IPS-NIHi7 (cell line): Measurements from ENCODE around the gene GADL1.

ENCODE experiments used
- DNase-seq: peaks from one replicate; pipeline ENCODE4 v3.0.0; 2012; ENCODE audit warnings: mixed read lengths; ENCODE audit errors: extremely low spot score

The GADL1 gene

DNA sequence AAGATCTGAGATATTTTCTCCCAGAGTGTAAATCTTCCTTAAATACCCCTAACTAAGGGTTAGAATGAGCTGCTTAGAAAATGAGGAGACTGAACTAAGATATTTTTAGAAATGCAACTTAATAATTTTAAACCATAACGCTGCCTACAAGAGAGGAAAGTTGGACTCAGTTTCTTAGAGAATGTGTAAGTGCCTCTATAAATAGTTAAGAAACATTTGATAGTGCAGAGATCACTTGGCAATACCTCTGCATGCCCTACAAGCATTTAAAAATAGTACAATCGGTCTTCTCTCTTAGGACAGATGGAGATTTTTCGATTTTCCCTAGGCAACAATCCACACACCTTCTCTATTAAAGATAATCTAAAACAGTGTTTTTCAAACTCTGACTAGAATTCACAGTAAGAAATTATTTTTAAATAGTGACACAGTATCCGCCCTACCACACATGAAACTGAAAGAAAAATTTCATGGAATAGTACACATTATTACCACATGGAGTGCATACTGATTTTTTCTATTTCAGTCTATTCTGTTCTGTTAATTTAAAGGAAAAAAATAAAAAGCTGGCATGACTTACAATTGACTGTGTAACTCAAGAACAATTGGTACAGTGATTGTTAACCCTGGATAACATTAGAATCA is 83.2 kb downstream of the GADL1 start:
- DNase-seq, result no peak

DNA sequence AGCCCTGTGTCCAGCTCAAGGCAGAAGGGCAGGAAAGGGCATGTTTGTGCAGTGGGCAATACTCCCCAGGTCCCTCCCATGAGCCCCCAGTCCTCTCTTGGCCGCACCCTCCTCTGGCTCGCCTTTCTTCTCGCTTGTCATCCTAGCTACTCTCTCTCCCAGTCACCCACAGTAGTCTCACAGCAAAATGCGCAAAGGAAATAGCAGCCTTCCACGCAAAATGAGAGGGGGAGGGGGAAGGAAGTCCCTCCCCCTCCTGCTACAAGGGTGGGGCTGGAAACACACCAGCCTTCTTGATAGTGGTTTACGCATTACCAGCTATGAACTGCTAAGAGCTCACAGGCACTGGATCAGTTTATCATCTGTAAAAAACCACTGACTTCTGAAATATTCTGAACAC is 83.8 kb downstream of the GADL1 start:
- no peak for DNase-seq

DNA sequence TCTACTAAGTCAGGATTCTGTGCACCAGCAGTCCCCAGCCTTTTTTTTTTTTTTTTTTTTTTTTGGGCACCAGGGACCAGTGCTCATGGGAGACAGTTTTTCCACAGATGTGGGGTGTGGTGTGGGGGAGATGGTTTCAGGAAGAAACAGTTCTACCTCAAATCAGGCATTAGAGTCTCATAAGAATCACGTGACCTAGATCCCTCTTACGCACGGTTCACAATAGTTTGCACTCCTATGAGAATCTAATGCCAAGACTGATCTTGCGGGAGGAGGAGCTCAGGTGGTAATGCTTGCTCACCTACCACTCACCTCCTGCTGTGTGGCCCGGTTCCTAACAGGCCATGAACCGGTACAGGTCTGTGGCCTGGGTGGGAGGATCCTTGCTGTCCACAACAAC is 88.8 kb downstream of the GADL1 start:
- DNase-seq, result no peak

DNA sequence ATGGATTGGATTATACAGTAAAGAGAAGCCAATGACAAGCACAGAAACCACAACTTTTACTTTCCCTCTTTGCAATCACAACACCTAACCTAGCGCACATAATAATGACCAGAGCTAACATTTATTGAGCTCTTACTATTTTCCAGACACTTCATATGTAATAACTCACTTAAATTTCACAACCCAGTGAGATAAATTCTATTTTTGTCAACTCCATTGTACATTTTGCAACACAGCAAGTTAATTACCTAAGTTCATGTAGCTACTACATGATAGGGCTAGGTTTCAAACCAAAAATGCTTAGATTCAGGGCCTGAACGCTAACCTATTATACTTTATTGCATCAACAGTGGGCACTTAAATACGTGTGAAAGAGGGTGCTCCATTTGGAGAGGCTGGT is 89.5 kb downstream of the GADL1 start:
- DNase-seq, result no peak

DNA sequence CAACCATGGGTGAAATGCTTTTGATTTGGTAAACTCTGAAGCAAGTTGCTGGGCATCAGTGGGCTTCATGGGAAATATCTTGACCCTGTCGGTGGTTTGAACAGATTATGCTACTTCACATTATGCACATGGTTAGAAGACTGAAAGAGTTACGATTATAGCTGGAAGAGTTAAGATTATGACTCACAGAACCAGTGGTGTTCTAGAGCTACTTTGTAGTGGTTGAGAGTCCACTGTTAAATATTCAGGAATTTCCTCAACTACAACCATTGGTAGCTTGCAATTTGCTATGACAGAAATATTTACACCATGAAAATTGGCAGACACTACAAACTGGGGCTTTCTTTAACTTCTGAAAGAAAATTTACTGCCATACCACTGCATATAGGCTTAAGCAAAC is 99.3 kb downstream of the GADL1 start:
- DNase-seq, result no peak

DNA sequence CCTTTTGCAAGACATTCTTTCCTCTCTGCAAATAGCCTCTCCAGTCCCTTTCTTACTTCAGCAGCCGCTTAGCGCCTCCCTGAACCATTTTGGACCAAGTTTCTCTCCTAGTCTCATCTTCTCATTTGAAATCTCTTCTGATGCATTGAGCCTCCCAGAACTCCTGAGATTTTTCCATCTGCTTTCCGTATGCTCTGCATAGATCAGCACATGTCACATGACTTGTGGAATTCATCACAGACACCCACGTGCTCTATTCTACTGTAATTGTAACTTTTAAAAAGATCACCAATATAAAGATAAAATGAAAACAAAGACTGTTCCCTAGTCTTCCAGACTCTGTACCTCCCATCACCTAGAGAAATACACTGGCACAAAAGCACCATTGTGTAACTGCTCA is 100.7 kb downstream of the GADL1 start:
- no peak for DNase-seq

DNA sequence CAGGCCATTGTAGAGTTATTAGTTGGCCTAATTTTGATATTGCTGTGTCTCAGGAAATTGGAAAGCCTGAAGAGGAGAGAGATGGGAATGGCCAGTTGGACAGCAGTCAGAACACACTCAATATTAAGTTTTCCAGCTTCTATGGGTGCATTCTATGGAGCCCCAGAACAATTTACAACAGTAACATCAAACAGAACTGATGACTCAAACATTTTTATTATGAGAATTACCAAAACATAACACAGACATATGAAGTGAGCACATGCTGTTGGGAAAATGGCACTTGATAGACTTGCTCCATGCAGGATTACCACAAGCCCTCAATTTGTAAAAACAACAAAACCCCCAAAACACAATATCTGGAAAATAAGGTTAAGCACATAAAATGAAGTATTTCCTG is 104.3 kb downstream of the GADL1 start:
- DNase-seq, result no peak

DNA sequence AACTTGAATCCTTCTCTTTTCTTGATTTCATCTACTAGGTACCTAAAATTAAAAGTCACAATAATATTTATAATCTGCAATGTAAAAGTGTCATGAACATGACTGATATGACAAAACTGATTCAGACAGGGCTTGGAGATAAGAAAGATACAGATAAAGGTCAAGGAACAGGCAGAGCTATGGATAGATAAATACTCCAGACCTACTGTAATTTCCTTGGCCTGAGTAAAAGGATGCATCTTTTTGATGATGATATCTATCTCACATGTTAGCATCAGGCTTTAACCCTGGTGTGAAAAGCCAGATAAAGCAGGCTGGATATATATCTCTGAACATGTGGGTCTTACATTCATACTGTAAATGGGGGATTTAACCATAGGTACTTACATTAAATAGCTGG is 108.1 kb downstream of the GADL1 start:
- no peak for DNase-seq

DNA sequence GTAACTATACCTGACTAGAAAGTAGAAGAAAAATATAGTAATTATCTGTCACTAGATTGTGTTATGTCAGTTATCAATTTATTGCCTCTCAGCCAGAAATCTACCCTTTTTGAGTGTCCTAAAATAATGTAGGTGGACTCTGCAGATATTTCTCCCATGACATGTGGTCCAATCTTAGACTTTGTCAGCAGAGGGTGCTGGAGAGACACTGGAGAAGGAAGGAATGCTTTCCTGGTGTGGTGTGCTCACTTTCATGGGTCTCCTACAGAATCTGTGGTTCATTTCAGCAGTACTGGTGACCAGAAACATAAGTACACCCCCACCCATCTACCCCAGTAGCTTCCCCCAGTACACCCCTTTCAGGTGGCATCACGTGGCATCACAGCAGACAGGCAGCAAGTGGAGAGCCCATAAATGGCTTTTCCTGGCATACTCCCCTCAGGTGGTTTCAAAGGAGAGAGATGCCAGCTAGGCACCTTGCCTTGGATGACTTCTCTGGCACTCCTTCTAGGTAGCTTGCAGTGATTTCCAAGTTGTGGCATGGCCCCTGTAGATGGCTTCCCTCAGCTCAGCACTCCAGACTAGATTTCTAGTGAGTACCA is 114.7 kb downstream of the GADL1 start:
- DNase-seq, result peak; percentile 68

DNA sequence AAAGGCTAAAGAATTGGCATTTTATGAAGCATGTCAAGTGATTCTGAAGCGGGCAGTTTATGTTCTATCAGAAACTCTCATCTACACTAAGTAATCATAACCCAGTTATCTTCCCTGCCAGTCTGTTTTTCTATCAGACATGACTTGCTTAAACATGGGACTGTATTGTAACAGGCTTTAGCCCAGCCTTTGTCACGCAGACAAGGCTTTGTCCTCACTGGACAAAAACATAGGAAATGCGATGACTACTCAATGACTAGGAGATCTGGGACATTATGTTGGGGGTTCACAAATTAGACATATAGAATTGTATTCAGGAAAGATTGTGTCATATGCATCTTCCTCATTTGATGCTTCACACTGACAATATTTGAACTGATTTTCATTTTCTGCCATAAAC is 115.5 kb downstream of the GADL1 start:
- no peak for DNase-seq

DNA sequence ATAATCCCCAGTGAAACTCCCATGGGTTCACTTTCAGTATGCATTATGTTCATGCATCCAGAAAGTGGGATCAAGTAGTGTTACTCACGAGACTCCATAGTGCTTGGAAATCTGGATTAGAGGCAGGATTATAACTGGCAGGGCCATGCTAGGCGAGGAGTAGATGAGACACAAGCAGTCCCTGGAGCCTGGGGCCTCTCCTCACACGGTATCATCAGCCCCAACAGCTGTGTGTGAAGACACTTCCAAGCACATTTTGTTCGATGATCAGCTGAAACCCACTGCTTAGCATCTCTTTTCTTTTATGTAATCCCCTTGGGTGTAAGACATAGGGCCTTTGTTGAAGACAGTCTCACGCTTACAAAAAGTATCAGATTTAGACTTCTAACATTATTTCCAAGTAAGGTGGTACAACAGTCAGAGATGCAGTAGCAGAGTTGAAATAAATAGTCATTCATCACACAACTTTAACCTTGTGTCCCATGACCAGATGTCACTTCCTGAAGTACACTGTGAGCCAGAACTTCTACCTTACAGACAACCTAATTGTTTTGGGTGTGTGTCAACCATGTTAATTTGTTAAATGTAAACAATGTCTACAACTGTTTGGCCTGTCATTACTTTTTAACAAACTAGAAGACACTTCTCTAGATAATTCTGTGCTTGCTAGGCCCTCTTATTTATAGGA is 116.9 kb downstream of the GADL1 start:
- no peak for DNase-seq

DNA sequence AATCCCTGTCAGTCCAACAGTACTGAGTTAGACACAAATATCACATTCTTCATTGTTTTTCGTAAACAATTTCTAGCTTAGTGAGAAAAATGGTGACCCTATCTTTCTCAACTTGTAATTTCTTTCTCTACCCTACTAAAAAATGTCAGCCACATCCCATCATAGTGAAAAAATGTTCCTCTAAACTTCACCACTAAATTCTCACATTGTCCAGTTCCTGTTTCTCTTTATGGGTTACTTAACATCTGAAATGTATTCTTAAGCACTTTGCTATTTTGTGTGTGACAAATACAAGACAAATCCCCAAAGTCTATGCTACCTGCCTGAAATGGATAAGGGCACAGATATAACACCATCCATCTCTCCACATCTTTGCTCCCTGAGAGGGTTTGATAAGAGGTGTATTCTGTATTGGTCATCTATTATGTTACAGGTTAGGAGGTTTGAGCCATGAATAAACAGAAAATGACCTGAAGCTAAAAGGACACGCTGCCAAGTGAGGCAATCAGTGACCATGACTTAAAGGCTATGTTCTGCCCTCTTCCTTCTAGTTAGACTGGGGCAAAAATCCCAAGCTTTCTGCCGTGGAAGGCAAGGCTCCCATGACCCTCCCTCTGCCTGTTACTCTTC is 118.2 kb downstream of the GADL1 start:
- no peak for DNase-seq

DNA sequence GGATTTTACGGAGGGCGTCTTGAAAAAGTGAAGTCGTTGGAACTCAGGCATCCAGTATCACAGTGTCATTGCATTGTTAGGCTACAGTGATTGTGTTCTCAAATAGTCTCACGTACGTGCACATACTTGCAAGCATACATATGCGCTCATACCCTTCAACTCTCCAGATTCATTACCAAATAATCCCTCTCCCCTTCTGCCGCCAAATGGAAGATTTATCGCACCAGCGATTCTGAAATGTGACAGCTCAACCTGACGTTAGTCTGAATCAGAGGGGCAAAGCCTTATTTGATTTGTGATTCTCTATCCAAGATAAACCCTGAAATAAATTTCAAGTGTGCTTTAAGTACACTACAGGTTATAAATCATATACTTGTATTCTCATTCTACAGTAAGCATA is 119.4 kb downstream of the GADL1 start:
- DNase-seq, result no peak

DNA sequence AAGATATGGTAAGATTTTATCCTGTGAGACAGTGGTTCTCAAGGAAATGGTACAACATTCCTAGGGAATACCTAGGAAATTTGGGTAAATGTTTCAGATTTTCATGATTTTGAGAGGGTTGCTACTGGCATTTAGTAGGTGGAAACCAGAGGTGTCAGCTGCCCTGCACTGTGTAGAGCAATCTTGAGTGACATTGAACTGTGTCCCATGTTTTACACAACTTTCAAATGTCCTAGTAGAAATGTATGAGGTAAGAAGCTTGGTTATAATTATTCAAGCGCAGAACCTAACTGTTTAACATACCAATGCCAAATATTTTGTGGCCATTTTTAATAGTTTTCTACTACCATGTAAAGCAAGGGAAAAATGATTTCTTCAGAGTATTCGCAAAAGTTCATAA is 120.4 kb downstream of the GADL1 start:
- no peak for DNase-seq

DNA sequence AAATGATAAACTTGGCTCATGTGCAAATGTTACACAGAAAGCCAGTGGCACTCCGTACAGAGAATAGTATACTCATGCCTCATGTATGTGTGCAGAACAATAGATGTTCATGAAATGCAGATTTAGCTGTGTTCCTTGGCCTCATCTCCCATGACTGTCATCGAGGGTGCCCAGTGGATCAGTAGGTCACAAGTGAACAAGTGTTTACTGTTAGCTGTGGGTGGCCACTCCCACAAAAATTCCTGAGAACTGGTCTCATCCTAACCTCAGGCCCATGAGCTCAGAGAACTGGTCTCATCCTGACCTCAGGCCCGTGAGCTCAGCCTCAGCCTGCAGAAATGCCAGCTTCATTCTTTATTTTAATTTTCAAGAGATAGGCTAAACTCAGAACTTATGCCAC is 124.1 kb downstream of the GADL1 start:
- DNase-seq, result no peak

DNA sequence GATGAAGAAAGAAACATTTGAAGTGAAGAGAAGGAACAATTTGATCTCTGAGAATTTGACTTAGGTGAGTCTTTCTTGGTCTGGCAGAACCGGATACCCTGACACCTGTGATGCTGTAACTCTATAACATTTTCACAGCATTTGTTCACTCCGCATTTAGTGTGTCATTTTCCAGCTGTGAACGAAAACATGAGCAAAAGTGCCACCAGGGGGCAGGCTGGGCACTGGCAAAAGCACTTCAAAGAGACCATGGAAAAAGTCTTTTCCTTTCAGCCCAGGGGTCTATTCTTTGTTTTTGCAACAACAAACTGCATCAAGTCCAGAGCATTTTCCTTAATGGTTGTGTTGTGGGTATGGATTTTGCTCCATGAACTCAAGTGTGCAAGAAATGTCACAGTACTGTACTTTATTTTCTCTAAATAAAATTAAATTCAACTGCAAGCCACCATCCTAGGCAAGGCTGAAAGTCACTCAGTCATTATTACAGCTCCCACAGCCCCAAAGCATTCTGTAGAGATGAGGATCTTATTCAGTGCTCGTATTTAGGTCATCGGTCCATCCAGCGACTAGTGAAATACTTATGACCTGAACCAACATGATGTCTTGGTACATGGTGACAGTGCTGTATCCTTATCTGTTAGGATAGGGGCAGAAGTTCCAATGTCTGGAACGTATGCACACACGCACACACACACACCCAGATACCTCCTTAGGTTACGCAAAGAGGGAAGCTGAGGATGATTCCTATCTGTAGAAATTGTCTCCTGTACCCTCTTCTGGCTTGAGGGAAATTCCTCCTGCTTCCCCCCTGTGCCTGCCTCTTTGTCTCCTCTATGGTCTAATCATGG is 125.5 kb downstream of the GADL1 start:
- peak; percentile 60 for DNase-seq

DNA sequence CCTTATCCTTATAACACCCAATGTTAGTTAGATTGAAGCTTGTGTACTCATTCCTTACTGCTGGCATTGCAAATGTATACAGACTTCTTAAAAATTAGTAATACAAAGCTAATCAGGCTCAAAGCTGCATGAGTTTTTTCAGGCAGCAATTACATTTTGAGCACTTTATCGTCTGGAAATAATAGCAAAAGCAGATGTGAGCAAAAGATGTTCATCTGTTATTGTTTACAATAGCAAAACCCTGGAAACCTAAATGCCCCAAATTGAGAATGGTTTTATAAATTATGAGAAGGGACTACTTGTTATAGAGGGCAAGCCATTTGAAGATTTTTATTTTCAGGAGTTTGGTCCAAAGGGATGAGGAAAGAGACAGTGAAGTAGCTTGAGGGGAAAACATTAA is 126.4 kb downstream of the GADL1 start:
- DNase-seq, result no peak

DNA sequence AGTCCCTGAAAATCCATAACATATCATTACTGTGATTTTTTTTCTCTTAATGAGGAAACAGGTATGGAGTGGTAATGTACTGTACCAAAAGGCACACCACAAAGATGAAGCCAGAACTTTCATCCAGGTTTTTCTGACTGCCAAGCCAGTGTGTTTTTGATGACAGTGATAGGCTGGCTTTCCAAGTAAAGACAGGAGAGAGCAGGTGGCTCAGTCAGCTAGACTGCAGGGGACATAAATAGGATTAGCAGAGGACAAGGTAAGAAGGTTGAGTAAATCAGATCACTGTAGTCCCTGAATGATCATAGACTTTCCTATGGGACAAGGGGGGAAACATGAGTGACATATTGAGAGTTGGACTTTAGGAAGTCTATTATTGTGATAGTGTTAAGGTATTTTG is 127.9 kb downstream of the GADL1 start:
- no peak for DNase-seq

DNA sequence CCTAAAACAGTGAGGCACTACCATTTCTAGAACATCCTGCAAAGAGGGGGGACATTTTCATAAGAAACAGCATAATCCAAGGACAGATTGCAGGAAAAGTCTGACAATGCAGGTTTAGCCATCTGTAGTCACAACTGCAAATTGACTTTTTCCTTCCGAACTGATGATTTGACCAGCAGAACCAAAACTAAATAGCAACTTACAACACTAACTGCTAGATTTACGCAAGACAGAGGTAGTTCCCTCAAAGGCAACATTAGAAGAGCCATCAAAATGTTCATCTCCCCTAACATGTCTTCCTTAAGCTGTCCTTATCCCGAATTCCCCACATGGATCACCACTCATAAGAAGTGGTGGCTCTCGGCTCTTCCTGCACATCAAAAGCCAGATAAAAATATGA is 129.6 kb downstream of the GADL1 start:
- no peak for DNase-seq

DNA sequence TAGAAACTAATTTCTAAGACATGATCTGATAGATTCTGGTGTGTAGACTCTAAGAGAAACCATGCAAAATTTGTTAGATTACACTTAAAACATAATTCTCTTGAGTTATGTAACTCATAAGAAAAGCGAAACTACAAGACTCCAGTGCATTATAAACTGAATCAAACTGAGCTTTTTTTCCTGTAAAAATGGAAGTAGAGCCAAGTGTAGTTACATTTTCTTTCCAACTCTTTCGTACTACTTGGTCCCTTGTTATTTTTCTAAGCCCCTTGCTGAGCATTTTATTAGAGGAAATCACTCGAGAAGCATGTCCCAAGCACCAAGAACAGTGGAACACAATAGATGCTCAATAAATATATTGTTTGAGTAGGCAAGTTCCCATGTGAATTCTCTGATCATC is 130.2 kb downstream of the GADL1 start:
- DNase-seq, result no peak

DNA sequence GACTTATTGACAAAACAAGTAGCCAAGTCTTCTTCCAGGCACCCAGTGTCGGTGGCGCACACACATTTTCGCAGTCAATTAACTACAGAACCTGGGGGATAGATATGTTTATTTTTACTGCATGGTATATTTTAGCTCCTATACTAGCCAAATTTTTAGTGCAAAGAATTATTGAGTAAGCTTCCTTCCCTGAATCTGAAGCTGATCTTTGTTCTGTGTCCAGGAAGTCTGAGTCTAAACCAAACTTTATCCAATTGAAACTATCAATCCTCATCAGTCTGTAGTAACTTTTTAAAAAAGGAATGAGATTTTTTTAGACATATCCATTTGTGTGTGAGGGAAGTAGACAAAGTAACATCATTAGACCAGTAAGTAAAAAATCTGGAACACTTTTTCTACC is 133.1 kb downstream of the GADL1 start:
- no peak for DNase-seq

DNA sequence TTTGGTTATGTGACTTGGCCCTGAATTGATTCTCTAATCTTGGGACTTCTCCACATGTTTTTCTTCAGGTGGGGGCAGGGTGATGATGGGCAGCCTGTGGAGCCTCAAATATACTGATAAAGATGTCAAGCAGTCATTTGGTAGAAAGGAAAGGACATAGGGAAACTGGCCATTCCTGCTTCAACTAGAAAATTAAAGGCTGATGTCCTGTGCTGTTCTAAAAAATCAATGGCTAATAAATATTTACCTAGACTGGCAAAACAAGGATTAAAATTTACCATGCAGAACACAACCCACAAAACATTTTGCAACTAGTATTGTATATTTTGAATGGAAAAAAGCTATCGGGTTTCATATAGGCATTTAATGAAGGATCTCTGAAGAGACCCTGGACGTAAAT is 133.7 kb downstream of the GADL1 start:
- no peak for DNase-seq
